ENCODE measurements around the gene NGF. TPM values are rescaled to one million over a fixed set of nuclear protein-coding genes. Genes with fewer than 3 reads are reported as not detected.
A peak's percentile ranks its signal among the peaks of the same experiment; 100 is the strongest.

NGF gene
- total RNA-seq, 1 donor from 2014 or later, result 2.7 TPM

GRCh38 chr1:115275216-115275615, 62.8 kb downstream of the NGF start:
- Histone ChIP-seq H3K36me3 (no peaks in the 10 kb centered on the region), H3K9me3 (no peaks in the 10 kb centered on the region), H3K4me1 (peaks cover 8% of the 10 kb centered on the region), H3K27me3 (no peaks in the 10 kb centered on the region), H3K4me3 (no peak overlapping the region), H3K27ac (no peak overlapping the region)
- DNase-seq (ENCODE audit: extremely low spot score in 2 of 2), result no peak
- TF ChIP-seq POLR2AphosphoS5 (IDR thresholded peaks at IDR 0.05; ENCODE audit: insufficient read depth in 1 of 2, low read depth in 1 of 2) (no peak), CTCF (IDR thresholded peaks at IDR 0.05) (no peak), POLR2A (IDR thresholded peaks at IDR 0.05) (no peak)
- intact Hi-C loops (cut with DNase I), result no loop called here

DNA sequence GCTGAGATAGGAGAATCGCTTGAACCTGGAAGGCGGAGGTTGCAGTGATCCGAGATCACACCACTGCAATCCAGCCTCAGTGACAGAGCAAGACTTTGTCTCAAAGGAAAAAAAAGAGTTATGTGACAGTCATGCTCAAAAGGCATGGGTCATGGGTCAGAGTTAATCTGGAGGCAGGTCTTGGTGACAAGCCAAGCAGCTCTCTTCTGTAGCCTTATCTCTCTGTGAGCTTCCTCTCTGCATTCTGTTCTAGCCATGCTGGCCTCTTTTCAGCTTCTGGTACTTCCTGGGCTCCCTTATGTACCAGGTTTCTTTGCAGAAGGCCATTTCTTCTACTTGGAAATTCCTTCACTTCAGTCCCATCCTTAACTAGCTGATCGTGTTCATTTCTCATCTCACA, 63.6 kb downstream of the NGF start:
- H3K27me3 ChIP-seq, result no peaks in the 10 kb centered on the region
- peaks cover 1% of the 10 kb centered on the region for H3K4me1 ChIP-seq
- no peak overlapping the region for H3K27ac ChIP-seq
- DNase-seq (ENCODE audit: extremely low spot score in 2 of 2), result peak in 1 of 2 donors; percentile 64
- no peak overlapping the region for H3K4me3 ChIP-seq
- TF ChIP-seq POLR2A (IDR thresholded peaks at IDR 0.05) (no peak), CTCF (IDR thresholded peaks at IDR 0.05) (no peak), POLR2AphosphoS5 (IDR thresholded peaks at IDR 0.05; ENCODE audit: insufficient read depth in 1 of 2, low read depth in 1 of 2) (no peak)
- no peaks in the 10 kb centered on the region for H3K9me3 ChIP-seq
- intact Hi-C loops (cut with DNase I), result no loop called here
- H3K36me3 ChIP-seq, result no peaks in the 10 kb centered on the region

- Histone ChIP-seq H3K27ac (no peak overlapping the region), H3K9me3 (no peaks in the 10 kb centered on the region), H3K4me3 (no peak overlapping the region), H3K36me3 (no peaks in the 10 kb centered on the region), H3K27me3 (no peaks in the 10 kb centered on the region), H3K4me1 (no peaks in the 10 kb centered on the region)
- no peak for DNase-seq (ENCODE audit: extremely low spot score in 2 of 2)
- intact Hi-C loops (cut with DNase I), result no loop called here
- TF ChIP-seq POLR2A (IDR thresholded peaks at IDR 0.05) (no peak), CTCF (IDR thresholded peaks at IDR 0.05) (no peak), POLR2AphosphoS5 (IDR thresholded peaks at IDR 0.05; ENCODE audit: insufficient read depth in 1 of 2, low read depth in 1 of 2) (no peak)
Measured at GRCh38 chr1:115266729-115267421, 71.2 kb downstream of the NGF start.

DNA sequence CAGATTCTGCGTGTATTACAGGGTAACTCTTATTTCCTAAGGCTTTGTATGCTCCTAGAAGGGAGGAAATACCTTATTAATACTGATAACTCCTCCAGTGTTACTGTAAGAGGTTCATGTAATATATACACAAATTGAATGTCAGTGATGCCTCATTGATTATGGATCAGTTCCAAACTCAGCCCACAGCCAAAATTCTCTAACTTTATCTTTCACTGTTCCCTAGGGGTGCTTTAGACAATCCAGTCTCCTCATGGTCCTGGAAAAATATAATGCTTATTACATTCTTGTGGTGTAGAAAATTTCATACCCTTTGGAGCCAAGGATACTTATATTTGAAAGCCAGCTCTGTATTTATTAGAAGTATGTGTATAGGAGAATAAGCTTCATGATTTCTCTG, 73.0 kb downstream of the NGF start:
- H3K27me3 ChIP-seq, result no peaks in the 10 kb centered on the region
- no peak for DNase-seq (ENCODE audit: extremely low spot score in 2 of 2)
- intact Hi-C loops (cut with DNase I), result no loop called here
- no peaks in the 10 kb centered on the region for H3K9me3 ChIP-seq
- H3K36me3 ChIP-seq, result no peaks in the 10 kb centered on the region
- no peaks in the 10 kb centered on the region for H3K4me1 ChIP-seq
- no peak for TF ChIP-seq CTCF (IDR thresholded peaks at IDR 0.05)
- TF ChIP-seq POLR2AphosphoS5 (IDR thresholded peaks at IDR 0.05; ENCODE audit: insufficient read depth in 1 of 2, low read depth in 1 of 2), result no peak
- TF ChIP-seq POLR2A (IDR thresholded peaks at IDR 0.05), result no peak
- H3K27ac ChIP-seq, result no peak overlapping the region
- no peak overlapping the region for H3K4me3 ChIP-seq

GRCh38 chr1:115262886-115263285, 75.2 kb downstream of the NGF start:
- H3K4me1 ChIP-seq, result no peaks in the 10 kb centered on the region

More at GRCh38 chr1:115262886-115263285, 75.2 kb downstream of the NGF start:
- no peak overlapping the region for H3K27ac ChIP-seq
- no peak for DNase-seq (ENCODE audit: extremely low spot score in 2 of 2)
- intact Hi-C loops (cut with DNase I), result no loop called here
- H3K9me3 ChIP-seq, result peaks cover 7% of the 10 kb centered on the region
- TF ChIP-seq POLR2AphosphoS5 (IDR thresholded peaks at IDR 0.05; ENCODE audit: insufficient read depth in 1 of 2, low read depth in 1 of 2) (no peak), CTCF (IDR thresholded peaks at IDR 0.05) (no peak), POLR2A (IDR thresholded peaks at IDR 0.05) (no peak)
- no peaks in the 10 kb centered on the region for H3K27me3 ChIP-seq
- no peaks in the 10 kb centered on the region for H3K36me3 ChIP-seq
- H3K4me3 ChIP-seq, result no peak overlapping the region
